GM21576 (cell line): ENCODE measurements around the gene MTMR1.

Source experiments
- ATAC-seq: cut with Tn5 transposase; IDR thresholded peaks from one replicate; pipeline ENCODE4 v1.9.1; 2021; ENCODE audit warnings: mild to moderate bottlenecking, moderate library complexity; ENCODE audit not compliant: unreplicated experiment

MTMR1 gene

GRCh38 chrX:150777328-150777992 is 84.3 kb downstream of the MTMR1 start:
- no peak for ATAC-seq

GRCh38 chrX:150779385-150779784 is 86.2 kb downstream of the MTMR1 start:
- no peak for ATAC-seq

DNA sequence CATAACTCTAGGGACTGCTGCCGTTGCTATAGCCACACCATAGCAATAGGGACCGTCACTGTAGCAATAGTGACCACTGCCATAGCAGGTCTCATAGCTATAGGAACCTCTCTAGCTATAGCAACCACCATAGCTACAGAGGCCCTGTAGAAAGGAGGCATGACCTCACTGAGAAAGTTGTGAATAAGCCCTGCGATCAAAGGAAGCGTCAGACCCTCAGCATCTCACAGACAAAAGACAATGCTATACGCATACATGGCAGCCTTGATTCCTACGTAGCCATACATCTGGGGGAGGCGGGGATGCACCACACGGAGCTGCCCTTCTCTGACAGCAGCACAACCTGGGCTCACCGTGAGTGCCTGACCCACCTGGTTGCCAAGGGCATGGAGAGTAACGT is 88.5 kb downstream of the MTMR1 start:
- no peak for ATAC-seq

DNA sequence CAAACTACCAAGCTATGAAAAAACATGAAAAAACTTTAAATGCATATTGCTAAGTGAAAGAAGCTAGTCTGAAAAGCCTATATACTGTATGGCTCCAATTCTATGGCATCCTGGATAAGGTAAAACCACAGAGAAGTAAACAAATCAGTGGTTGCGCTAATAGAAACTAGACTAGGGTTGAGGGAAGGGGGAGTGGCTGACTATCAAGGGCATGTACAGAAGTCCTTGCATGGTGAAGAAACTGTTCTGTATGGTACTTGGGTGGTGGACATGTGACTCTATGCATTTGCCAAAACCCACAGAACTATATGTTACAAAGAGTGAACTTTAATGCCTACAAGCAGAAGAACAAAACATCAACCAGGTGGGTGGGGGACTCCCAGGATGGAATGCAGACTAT is 96.8 kb downstream of the MTMR1 start:
- ATAC-seq: no peak

DNA sequence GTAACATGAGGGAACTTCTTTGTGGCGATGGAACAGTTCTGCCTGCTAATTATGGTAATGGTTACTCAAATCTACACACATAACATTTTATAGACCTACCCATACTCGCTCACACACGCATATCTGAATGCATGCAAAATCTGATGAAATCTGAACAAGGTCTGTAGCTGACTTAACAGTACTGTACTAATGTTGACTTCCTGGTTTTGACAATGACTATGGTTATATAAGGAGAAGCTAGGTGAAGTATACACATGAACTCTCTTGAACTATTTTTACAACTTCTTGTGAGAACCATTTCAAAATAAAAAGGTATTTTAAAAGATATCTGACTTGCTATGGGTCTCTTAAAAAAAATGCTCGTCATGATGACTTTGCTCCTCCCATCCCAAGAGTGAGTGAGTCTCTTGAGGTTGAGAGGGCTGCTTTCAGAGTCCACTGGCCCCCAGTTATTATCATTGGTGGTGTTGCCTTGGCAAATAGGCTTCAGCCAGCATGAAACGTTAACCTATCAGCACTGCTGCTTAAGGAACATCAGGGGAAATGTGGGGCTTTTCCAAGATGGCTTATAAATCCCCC is 99.8 kb downstream of the MTMR1 start:
- ATAC-seq: no peak

DNA sequence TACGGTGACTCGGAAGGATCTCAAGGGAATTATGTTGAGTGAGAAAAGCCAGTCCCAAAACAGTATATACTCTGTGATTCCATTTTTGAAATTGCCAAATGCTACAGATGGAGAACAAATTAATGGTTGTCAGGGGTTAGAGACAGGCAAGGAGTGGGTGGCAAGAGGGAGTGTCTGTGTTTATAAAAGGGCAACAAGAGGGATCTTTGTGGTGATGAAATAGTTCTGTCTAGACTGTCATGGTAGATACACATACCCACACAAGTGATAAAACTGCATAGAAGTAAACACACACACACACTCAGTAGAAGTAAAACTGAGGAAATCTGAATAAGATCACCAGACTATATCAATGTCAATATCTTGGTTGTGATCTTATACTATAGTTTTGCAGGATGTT is 112.5 kb downstream of the MTMR1 start:
- ATAC-seq: no peak

GRCh38 chrX:150806827-150807226 is 113.6 kb downstream of the MTMR1 start:
- no peak for ATAC-seq

GRCh38 chrX:150813922-150814321 is 120.7 kb downstream of the MTMR1 start:
- no peak for ATAC-seq
